CD14-positive monocyte (primary cell): ENCODE data around the gene CDC25A. TPM values are rescaled to one million over a fixed set of nuclear protein-coding genes. Genes with fewer than 3 reads are reported as not detected.

Experiments used
- DNase-seq, 3 donors: peaks; one replicate each; pipeline ENCODE4 v3.0.0-alpha.2; 2011 to 2022
- H2AFZ ChIP-seq: 2 replicates; pipeline ENCODE4 v1.6.0; 2012; ENCODE audit warnings: mild to moderate bottlenecking, low read depth, low read length, inconsistent platforms; ENCODE audit not compliant: insufficient read depth, poor library complexity, severe bottlenecking
- H3K27ac ChIP-seq, 2 donors: 1 replicate in 1 of 2; 2 replicates in 1 of 2; pipeline ENCODE4 v1.5.1; 2012 to 2013; ENCODE audit warnings: low read length in 2 of 2, control low read depth in 1 of 2, inconsistent platforms in 1 of 2, low read depth in 1 of 2, mild to moderate bottlenecking in 1 of 2
- H3K27me3 ChIP-seq, 2 donors: one replicate each; pipeline versions ENCODE4 v1.6.0 to v1.6.1; 2011 to 2013; ENCODE audit warnings: low read length in 2 of 2; ENCODE audit not compliant: control insufficient read depth in 2 of 2, insufficient read depth in 2 of 2
- H3K36me3 ChIP-seq, 2 donors: replicated peaks in 1 of 2; 1 replicate in 1 of 2; 2 replicates in 1 of 2; pipeline versions ENCODE4 v1.5.1 to v1.6.1; 2012 to 2013; ENCODE audit warnings: low read length in 2 of 2, control low read depth in 1 of 2, inconsistent platforms in 1 of 2, mild to moderate bottlenecking in 1 of 2; ENCODE audit not compliant: insufficient read depth in 2 of 2, control insufficient read depth in 1 of 2
- H3K4me1 ChIP-seq, 2 donors: 1 replicate in 1 of 2; 2 replicates in 1 of 2; pipeline versions ENCODE4 v1.5.1 to v1.6.1; 2012 to 2013; ENCODE audit warnings: low read length in 2 of 2, control low read depth in 1 of 2, inconsistent platforms in 1 of 2, mild to moderate bottlenecking in 1 of 2, moderate library complexity in 1 of 2; ENCODE audit not compliant: insufficient read depth in 2 of 2, control insufficient read depth in 1 of 2
- H3K4me2 ChIP-seq: replicated peaks from 2 replicates; pipeline ENCODE3; 2012; ENCODE audit warnings: low read length, moderate library complexity, mild to moderate bottlenecking; ENCODE audit not compliant: poor library complexity, severe bottlenecking; ENCODE audit errors: extremely low read depth
- H3K4me3 ChIP-seq, 3 experiments: fragments of 200-600 bp in 1 of 3; sonication (generic) in 1 of 3; replicated peaks in 1 of 3; 1 replicate in 2 of 3; 2 replicates in 1 of 3; pipeline ENCODE4 v1.5.1; 2011 to 2013; ENCODE audit warnings: low read length in 3 of 3, mild to moderate bottlenecking in 3 of 3, control low read depth in 2 of 3, low read depth in 2 of 3, inconsistent platforms in 1 of 3, moderate library complexity in 1 of 3
- H3K79me2 ChIP-seq: 2 replicates; pipeline ENCODE4 v1.6.0; 2012; ENCODE audit warnings: mild to moderate bottlenecking, control low read depth, inconsistent platforms, low read length, moderate library complexity; ENCODE audit not compliant: insufficient read depth
- H3K9ac ChIP-seq: 2 replicates; pipeline ENCODE4 v1.6.0; 2017; ENCODE audit warnings: low read length, mild to moderate bottlenecking; ENCODE audit not compliant: insufficient read depth, poor library complexity, severe bottlenecking
- H3K9me3 ChIP-seq, 2 donors: replicated peaks in 1 of 2; 1 replicate in 1 of 2; 2 replicates in 1 of 2; pipeline versions ENCODE4 v1.5.1 to v1.6.1; 2012 to 2013; ENCODE audit warnings: low read length in 2 of 2, control low read depth in 1 of 2; ENCODE audit not compliant: control insufficient read depth in 1 of 2, insufficient read depth in 1 of 2
- H4K20me1 ChIP-seq: 2 replicates; pipeline ENCODE4 v1.6.0; 2012; ENCODE audit warnings: mild to moderate bottlenecking, low read length, control low read depth, moderate library complexity; ENCODE audit not compliant: insufficient read depth
- H3K27ac Mint-ChIP-seq, 7 donors: one replicate each; pipeline ENCODE4 v1.8.0; 2020; ENCODE audit warnings: mild to moderate bottlenecking in 7 of 7, mixed read lengths in 7 of 7, moderate library complexity in 6 of 7, inconsistent platforms in 2 of 7
- H3K27me3 Mint-ChIP-seq, 3 donors: one replicate each; pipeline ENCODE4 v1.8.0; 2021 to 2022; ENCODE audit warnings: low read depth in 3 of 3, mild to moderate bottlenecking in 3 of 3, mixed read lengths in 3 of 3, moderate library complexity in 3 of 3, inconsistent platforms in 1 of 3
- H3K36me3 Mint-ChIP-seq, 2 donors: one replicate each; pipeline ENCODE4 v1.8.0; 2020; ENCODE audit warnings: mixed read lengths in 2 of 2, inconsistent platforms in 1 of 2, mild to moderate bottlenecking in 1 of 2
- H3K4me1 Mint-ChIP-seq: one replicate; pipeline ENCODE4 v1.8.0; 2020; ENCODE audit warnings: mild to moderate bottlenecking, mixed read lengths
- H3K4me3 Mint-ChIP-seq, 2 donors: one replicate each; pipeline ENCODE4 v1.8.0; 2020; ENCODE audit warnings: mild to moderate bottlenecking in 2 of 2, mixed read lengths in 2 of 2, moderate library complexity in 1 of 2
- H3K9me3 Mint-ChIP-seq, 7 donors: one replicate each; pipeline ENCODE4 v1.8.0; 2020 to 2022; ENCODE audit warnings: mixed read lengths in 7 of 7, mild to moderate bottlenecking in 6 of 7, moderate library complexity in 6 of 7, inconsistent platforms in 2 of 7
- CTCF ChIP-seq: fragments of 200-600 bp; IDR thresholded peaks from one replicate; pipeline ENCODE4 v1.8.0; 2022; ENCODE audit warnings: antibody characterized with exemption, mild to moderate bottlenecking
- WGBS: methylation state at CpG from one replicate; pipeline ENCODE4 v1.1.5; 2013; ENCODE audit warnings: missing lambda C conversion rate; ENCODE audit not compliant: insufficient coverage; 5-methylcytosine and 5-hydroxymethylcytosine counted together
- intact Hi-C, 2 donors: fragments of 100-400 bp; cut with micrococcal nuclease; formaldehyde crosslinking; loops; one replicate each; pipeline versions ENCODE4 v1.15.0 to v1.15.1; 2023
- polyA plus RNA-seq, 3 donors: library from polyadenylated mRNA; depleted of rRNA in 1 of 3; unstranded in 2 of 3; stranded (reverse) in 1 of 3; fragments of 300-500 nt in 2 of 3; fragments of >200 nt in 1 of 3; fragmentation: Illumina TruSeq in 2 of 3; gene quantifications; 1 replicate in 2 of 3; 2 replicates in 1 of 3; pipeline ENCODE4 v1.2.3, GENCODE V29; 2012 to 2021

Gene CDC25A
- polyA plus RNA-seq, 3 donors, result 0.07 to 0.39 TPM; not detected in 1

- peaks cover 15% of the 10 kb centered on the region for H3K4me1 Mint-ChIP-seq
- H3K36me3 Mint-ChIP-seq, result peaks cover 8 to 23% of the 10 kb centered on the region in 2 donors
- peak overlapping the region; percentile 64 for H3K9ac ChIP-seq
- no peak overlapping the region for H3K27ac ChIP-seq
- peaks cover 14 to 27% of the 10 kb centered on the region in 2 donors for H3K36me3 ChIP-seq
- 20% methylated on average over 5 of the region's 8 CpGs for WGBS
- H2AFZ ChIP-seq, result peak overlapping the region; percentile 93
- peaks cover 56% of the 10 kb centered on the region for H3K79me2 ChIP-seq
- peak overlapping the region; percentile 49 to 91 (median 79) for H3K4me3 ChIP-seq
- H4K20me1 ChIP-seq, result no peaks in the 10 kb centered on the region
- H3K27me3 ChIP-seq, result no peaks in the 10 kb centered on the region
- H3K4me3 Mint-ChIP-seq, result peak overlapping the region; percentile 76 to 88
- H3K9me3 Mint-ChIP-seq, result no peaks in the 10 kb centered on the region
- H3K4me2 ChIP-seq, result peak overlapping the region; percentile 95
- intact Hi-C loops, result loop anchor here (5.0 to 10.0 kb wide), 2 partner anchors 55 to 258 kb away; partner anchors contain the start of genes ATRIP (in 1 of the 2), CCDC51 (in 1 of the 2), TMA7 (in 1 of the 2) and ZNF589 (in 1 of the 2)
- peaks cover 0 to 2% (median 0%) of the 10 kb centered on the region in 3 donors for H3K27me3 Mint-ChIP-seq
- H3K4me1 ChIP-seq, result peaks cover 16 to 21% of the 10 kb centered on the region in 2 donors
- no peak for TF ChIP-seq CTCF
- DNase-seq, result no peak
- no peaks in the 10 kb centered on the region for H3K9me3 ChIP-seq
- H3K27ac Mint-ChIP-seq, result peak overlapping the region in 2 of 7 donors; percentile 4 to 65
Observed at GRCh38 chr3:48187301-48187578, 977 bp downstream of the CDC25A start.

- Histone ChIP-seq H3K27ac (no peak overlapping the region), H3K27me3 (no peaks in the 10 kb centered on the region), H3K4me1 (peaks cover 16 to 21% of the 10 kb centered on the region in 2 donors), H3K9ac (peak overlapping the region; percentile 64), H3K4me3 (peak overlapping the region in 2 of 3 experiments; percentile 79 to 91), H3K4me2 (peak overlapping the region; percentile 95), H2AFZ (peak overlapping the region; percentile 93), H4K20me1 (no peaks in the 10 kb centered on the region), H3K79me2 (peaks cover 60% of the 10 kb centered on the region), H3K36me3 (peaks cover 18 to 31% of the 10 kb centered on the region in 2 donors), H3K9me3 (no peaks in the 10 kb centered on the region)
- Mint-ChIP-seq H3K36me3 (peaks cover 11 to 28% of the 10 kb centered on the region in 2 donors), H3K4me1 (peaks cover 15% of the 10 kb centered on the region), H3K9me3 (no peaks in the 10 kb centered on the region), H3K27ac (peak overlapping the region in 2 of 7 donors; percentile 4 to 65), H3K4me3 (peak overlapping the region; percentile 76 to 88), H3K27me3 (no peaks in the 10 kb centered on the region)
- 32% methylated on average over 6 of the region's 7 CpGs for WGBS
- intact Hi-C loops, result loop anchor here (5.0 to 10.0 kb wide), 2 partner anchors 56 to 258 kb away; partner anchors contain the start of genes ATRIP (in 1 of the 2), CCDC51 (in 1 of the 2), TMA7 (in 1 of the 2) and ZNF589 (in 1 of the 2)
- no peak for DNase-seq
- TF ChIP-seq CTCF, result no peak
Observed at GRCh38 chr3:48186631-48187300, 1.5 kb downstream of the CDC25A start.
